AG10803 (cell line): Measurements from ENCODE around the gene MPPED1.

Experiments used
- DNase-seq: peaks from one replicate; pipeline ENCODE4 v3.0.0; 2010; ENCODE audit warnings: low read depth
- H3K4me3 ChIP-seq: 2 replicates; pipeline ENCODE4 v1.5.1; 2011; ENCODE audit warnings: mild to moderate bottlenecking, low read length, control low read depth
- TF ChIP-seq, protein P1 (sequence below): conservative IDR thresholded peaks from 2 replicates; pipeline ENCODE4 v1.5.1; 2011; ENCODE audit warnings: mild to moderate bottlenecking, low read length, control low read depth, inconsistent platforms

Gene MPPED1

DNA sequence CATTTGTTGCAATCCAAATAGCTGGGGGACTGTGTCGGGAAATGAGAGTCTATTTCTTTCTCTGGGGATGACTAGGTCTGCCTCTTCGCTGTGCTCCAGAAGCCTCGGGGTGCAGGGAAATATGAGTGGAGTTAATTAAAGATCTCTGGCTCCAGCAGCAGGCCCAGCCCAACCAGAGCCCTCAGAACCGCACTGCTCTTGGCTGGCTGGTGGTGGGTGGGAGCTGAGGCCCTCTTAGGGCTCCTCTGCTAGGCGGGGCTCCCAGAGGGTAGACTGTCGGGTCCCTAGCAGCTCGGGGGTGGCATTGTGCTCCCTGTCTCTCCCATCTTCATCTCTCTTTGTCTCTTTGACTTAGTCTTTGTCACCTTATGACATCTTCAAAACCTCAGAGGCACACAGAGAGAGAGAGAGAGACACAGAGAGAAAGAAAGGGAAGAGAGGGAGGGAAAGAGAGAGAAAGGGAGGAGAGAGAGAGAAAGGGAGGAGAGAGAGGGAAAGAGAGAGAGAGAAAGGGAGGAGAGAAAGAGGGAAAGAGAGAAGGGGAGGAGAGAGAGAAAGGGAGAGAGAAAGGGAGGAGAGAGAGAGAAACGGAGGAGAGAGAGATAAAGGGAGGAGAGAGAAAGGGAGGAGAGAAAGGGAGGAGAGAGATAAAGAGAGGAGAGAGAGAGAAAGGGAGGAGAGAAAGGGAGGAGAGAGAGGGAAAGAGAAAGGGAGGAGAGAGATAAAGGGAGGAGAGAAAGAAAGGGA, 20.2 kb downstream of the MPPED1 start:
- TF ChIP-seq, protein P1, sequence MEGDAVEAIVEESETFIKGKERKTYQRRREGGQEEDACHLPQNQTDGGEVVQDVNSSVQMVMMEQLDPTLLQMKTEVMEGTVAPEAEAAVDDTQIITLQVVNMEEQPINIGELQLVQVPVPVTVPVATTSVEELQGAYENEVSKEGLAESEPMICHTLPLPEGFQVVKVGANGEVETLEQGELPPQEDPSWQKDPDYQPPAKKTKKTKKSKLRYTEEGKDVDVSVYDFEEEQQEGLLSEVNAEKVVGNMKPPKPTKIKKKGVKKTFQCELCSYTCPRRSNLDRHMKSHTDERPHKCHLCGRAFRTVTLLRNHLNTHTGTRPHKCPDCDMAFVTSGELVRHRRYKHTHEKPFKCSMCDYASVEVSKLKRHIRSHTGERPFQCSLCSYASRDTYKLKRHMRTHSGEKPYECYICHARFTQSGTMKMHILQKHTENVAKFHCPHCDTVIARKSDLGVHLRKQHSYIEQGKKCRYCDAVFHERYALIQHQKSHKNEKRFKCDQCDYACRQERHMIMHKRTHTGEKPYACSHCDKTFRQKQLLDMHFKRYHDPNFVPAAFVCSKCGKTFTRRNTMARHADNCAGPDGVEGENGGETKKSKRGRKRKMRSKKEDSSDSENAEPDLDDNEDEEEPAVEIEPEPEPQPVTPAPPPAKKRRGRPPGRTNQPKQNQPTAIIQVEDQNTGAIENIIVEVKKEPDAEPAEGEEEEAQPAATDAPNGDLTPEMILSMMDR, result no peak
- DNase-seq, result no peak
- no peak overlapping the region for H3K4me3 ChIP-seq

DNA sequence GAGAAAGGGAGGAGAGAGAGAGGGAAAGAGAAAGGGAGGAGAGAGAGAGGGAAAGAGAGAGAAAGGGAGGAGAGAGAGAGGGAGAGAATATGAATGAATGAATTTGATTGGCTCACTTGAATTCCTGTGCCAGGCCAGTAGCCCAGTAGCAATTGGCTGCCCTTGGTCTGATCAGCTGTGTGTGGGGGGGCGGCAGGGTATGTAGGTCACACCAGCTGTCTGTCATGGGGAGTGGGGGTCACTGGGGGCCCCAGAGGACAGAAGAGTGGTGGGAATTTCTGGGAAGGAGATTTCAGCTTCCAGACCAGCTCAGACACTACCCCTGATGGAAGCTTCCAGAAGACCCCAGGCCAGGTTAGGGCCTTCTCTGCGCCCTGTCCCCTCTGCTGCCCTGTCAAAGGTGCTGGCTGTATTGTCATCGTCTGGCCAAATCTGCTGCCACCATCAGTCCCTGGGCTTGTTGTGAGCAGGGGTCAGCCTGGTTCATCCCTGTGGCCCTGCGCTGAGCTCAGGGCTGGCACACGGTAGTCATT, 21.1 kb downstream of the MPPED1 start:
- no peak for DNase-seq
- H3K4me3 ChIP-seq, result no peak overlapping the region
- TF ChIP-seq, protein P1, result no peak

DNA sequence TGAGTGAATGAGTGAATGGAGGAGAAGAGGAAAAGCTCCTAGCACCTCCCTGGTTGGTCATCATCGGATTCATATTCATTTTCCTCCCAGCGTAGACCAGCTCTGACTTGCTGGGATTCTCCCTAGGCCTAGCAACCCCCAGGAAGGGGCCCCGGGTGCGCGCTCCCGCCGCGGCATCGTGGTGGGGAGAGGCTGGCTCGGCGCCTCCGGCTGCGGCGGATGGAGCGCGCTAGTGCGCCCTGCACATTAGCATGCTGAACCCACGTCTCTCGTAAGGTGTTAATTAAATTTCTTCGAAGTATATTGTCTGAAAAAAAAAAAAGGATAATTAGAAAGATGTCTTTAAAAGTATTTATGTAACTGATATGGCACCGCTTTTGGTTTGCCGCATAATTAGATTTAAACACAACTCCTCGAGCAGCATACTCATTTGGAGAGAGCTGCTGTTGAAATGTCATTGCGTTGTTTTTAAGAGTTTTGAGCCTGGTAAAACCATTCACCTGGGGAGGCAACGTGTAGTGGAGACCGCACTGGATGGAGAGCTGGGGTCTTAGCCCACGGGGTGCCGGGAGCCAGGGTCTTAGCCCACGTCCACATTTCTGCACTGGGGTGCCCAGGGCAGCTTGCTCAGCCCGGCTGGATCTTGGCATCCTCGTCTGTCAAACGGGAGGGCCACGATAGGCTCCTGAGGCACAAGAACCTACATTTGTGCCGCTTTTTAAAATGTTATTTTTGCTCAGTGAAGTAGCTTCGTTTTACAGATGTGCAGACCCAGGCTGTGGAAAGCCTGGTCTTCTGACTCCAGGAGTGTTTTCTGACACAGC, 21.8 kb downstream of the MPPED1 start:
- TF ChIP-seq, protein P1, result no peak
- no peak overlapping the region for H3K4me3 ChIP-seq
- DNase-seq, result no peak

DNA sequence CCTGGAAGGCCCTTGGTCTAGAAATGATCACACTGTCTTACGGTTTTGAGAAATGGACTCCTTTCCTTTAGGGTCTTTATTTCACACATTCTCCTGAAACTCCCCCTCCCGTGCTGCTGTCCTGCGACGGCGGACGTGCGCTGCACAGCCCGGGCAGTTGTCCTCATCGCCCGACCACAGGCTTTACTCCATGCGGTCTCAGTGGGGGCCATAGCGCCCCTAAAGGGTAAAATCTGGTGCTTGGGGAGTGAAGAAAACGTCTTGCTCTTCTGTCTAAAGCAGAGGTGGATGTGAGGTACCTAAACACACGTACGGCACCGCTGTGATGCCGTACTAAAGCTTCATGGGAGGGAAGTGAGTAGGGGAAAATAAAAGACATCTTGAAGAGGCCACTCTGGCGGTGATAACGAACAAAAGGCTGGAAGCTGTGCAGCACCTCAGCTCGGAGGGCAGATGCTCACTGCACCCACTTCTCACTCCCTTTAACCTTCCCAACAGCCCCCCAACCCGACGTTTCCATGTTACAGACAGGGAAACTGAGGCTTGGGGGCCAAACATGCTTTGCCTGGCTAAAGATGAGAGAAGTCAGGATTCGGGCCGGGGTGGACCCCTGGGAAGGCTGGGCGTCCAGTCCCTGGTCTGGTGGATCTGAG, 22.6 kb downstream of the MPPED1 start:
- H3K4me3 ChIP-seq, result no peak overlapping the region
- TF ChIP-seq, protein P1, result no peak
- DNase-seq, result no peak

DNA sequence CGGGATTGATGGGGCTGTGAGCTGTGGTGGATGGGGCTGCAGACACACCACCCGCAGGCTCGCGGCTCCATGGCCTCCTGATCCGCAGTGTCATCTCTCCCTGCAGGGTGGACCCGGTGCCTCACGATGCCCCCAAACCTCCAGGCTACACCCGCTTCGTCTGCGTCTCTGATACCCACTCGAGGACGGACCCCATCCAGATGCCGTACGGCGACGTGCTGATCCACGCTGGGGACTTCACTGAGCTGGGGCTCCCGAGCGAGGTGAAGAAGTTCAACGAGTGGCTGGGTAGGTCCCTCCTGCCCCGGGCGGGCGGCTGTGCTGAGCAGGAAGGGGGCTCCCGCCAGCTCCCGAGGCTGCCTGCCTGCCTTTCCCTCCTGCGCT, 23.1 kb downstream of the MPPED1 start:
- H3K4me3 ChIP-seq, result no peak overlapping the region
- TF ChIP-seq, protein P1, result no peak
- no peak for DNase-seq

DNA sequence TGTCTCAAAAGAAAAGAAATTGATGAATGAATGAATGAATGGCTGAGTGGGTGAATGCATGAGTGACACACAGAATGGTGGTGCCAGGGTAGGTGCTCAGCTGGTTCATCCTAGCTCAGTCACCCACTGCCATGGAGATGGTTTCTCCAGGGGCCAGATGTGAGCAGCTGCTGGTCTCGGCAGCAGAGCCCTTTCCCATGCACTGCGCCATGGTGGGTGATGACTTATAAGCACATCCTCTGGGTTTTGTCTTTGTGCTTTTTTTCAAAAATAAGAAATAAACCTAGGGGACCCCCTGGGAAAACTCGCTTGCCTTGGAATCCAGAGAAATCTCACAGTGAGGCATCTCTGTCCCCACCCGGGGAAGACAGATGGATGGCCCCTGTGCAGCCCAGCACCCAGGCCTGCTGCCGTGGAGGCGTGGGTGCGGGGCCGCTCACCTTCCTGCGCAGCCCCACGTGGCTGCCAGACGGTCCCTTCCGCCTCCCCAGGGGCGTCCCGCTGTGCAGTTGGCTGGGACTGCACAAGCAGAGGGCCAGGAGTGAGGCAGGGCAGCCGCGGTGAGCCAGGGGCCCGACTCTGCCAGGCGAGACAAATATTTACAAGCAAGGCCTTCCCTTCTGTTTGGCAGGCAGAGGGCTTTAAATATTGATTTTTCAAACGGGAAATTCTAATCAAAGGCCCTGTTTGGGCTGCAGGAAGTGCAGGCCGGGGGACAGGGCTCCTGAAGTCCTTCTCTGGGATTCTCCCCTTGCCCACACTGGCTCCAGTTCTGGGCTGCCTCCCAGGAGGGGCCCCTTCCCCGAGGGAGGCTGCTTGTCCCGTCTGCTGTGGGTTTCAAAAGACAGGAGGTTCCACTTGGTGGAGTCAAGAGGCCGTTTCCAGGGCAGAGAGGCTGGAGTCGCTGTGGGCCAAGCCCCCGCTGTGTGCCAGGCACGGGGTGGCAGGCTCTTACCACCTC, 24.3 kb downstream of the MPPED1 start:
- H3K4me3 ChIP-seq, result no peak overlapping the region
- no peak for DNase-seq
- TF ChIP-seq, protein P1, result no peak
